Measurements from ENCODE around the gene CLTRN.

GRCh38 chrX:15645266-15645665, 19.3 kb downstream of the CLTRN start:
- TF ChIP-seq EZH2 (IDR thresholded peaks at IDR 0.05; ENCODE audit: borderline replicate concordance, low read depth, low read length, severe bottlenecking) (no peak), POLR2A (IDR thresholded peaks at IDR 0.05; ENCODE audit: low read depth, low read length) (no peak)
- TF ChIP-seq, protein P1, sequence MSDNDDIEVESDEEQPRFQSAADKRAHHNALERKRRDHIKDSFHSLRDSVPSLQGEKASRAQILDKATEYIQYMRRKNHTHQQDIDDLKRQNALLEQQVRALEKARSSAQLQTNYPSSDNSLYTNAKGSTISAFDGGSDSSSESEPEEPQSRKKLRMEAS (IDR thresholded peaks at IDR 0.05; ENCODE audit: insufficient read depth, insufficient read length), result no peak
